ENCODE results near the gene SHQ1. TPM values are rescaled to one million over a fixed set of nuclear protein-coding genes. Genes with fewer than 3 reads are reported as not detected.

The SHQ1 gene
- polyA plus RNA-seq, 1 donor = 31.6 TPM

- no peak for DNase-seq
These were observed 11.8 kb upstream of the SHQ1 start for GRCh38 chr3:72860053-72860452.

- no peak for DNase-seq
These were observed 6.8 kb upstream of the SHQ1 start for GRCh38 chr3:72855001-72855400.

GRCh38 chr3:72848703-72849081, 447 bp upstream of the SHQ1 start:
- no peak for DNase-seq

- no peak for DNase-seq
These were observed 963 bp downstream of the SHQ1 start for GRCh38 chr3:72847282-72847681.

- DNase-seq = no peak
These were observed 2.1 kb downstream of the SHQ1 start for GRCh38 chr3:72846166-72846565.

- DNase-seq = no peak
These were observed 3.7 kb downstream of the SHQ1 start for GRCh38 chr3:72844436-72844993.

- DNase-seq = no peak
These were observed 9.2 kb downstream of the SHQ1 start for GRCh38 chr3:72839057-72839456.

GRCh38 chr3:72836923-72837322, 11.3 kb downstream of the SHQ1 start:
- no peak for DNase-seq

- DNase-seq = no peak
These were observed 11.8 kb downstream of the SHQ1 start for GRCh38 chr3:72836416-72836815.

- no peak for DNase-seq
These were observed 17.6 kb downstream of the SHQ1 start for GRCh38 chr3:72830452-72831223.

- no peak for DNase-seq
These were observed 18.5 kb downstream of the SHQ1 start for GRCh38 chr3:72829701-72830100.

GRCh38 chr3:72821161-72821781, 27.0 kb downstream of the SHQ1 start:
- DNase-seq = no peak

- DNase-seq = peak; percentile 63
These were observed 27.8 kb downstream of the SHQ1 start for GRCh38 chr3:72820415-72820814.

GRCh38 chr3:72818905-72819304, 29.3 kb downstream of the SHQ1 start:
- no peak for DNase-seq

- DNase-seq = no peak
These were observed 30.0 kb downstream of the SHQ1 start for GRCh38 chr3:72818092-72818773.

- DNase-seq = no peak
These were observed 31.3 kb downstream of the SHQ1 start for GRCh38 chr3:72816862-72817355.

- no peak for DNase-seq
These were observed 33.9 kb downstream of the SHQ1 start for GRCh38 chr3:72814308-72814707.

- DNase-seq = no peak
These were observed 36.0 kb downstream of the SHQ1 start for GRCh38 chr3:72812201-72812600.

- no peak for DNase-seq
These were observed 36.7 kb downstream of the SHQ1 start for GRCh38 chr3:72811571-72811970.

GRCh38 chr3:72810659-72811434, 37.4 kb downstream of the SHQ1 start:
- no peak for DNase-seq

GRCh38 chr3:72810063-72810462, 38.2 kb downstream of the SHQ1 start:
- DNase-seq = no peak

- DNase-seq = no peak
These were observed 43.9 kb downstream of the SHQ1 start for GRCh38 chr3:72804361-72804760.

Measured in left kidney (tissue), 2 donors.